A549 (cell line): Measurements from ENCODE around the gene PRKAG2. TPM values are rescaled to one million over a fixed set of nuclear protein-coding genes. Genes with fewer than 3 reads are reported as not detected.

Source experiments
- ATAC-seq, 2 experiments: fragments of 200-7000 bp in 1 of 2; fragments of >200 bp in 1 of 2; cut with Nextera tagmentation in 1 of 2; cut with Tn5 transposase in 1 of 2; 3 replicates each; pipeline versions ENCODE4 v1.8.0 to v1.9.1; 2018 to 2020; ENCODE audit warnings: mild to moderate bottlenecking in 1 of 2, moderate library complexity in 1 of 2
- CTCF ChIA-PET: fragments of 300-600 bp; sonication (Branson Sonifier 250); formaldehyde crosslinking; extraction: SDS; loops from one replicate; lab custom pipeline; 2021; ENCODE audit warnings: antibody characterized with exemption, inconsistent platforms; lab: Yijun Ruan, JAX
- POLR2A ChIA-PET: fragments of 350-600 bp; formaldehyde crosslinking; extraction: SDS; loops from one replicate; lab custom pipeline; 2021; ENCODE audit warnings: antibody characterized with exemption, inconsistent platforms; lab: Yijun Ruan, JAX
- DNase-seq, 2 experiments: peaks; one replicate each; pipeline versions ENCODE4 v3.0.0 to v3.0.0-alpha.2; 2011 to 2016; ENCODE audit warnings: low read depth in 1 of 2, low spot score in 1 of 2
- FAIRE-seq: peaks from 2 replicates; lab custom pipeline; 2011; peaks lifted over from hg19 to GRCh38; lab: Jason Lieb, UNC
- H3K27ac ChIP-seq, 2 experiments: fragments of >200 bp; sonication (Bioruptor Twin); formaldehyde crosslinking; 3 replicates each; pipeline ENCODE4 v1.5.1; 2016 to 2017
- H3K4me1 ChIP-seq: fragments of >200 bp; sonication (Bioruptor Twin); formaldehyde crosslinking; 3 replicates; pipeline ENCODE4 v1.6.1; 2016
- H3K4me2 ChIP-seq: fragments of >200 bp; sonication (Bioruptor Twin); formaldehyde crosslinking; 3 replicates; pipeline ENCODE4 v1.6.1; 2016
- H3K4me3 ChIP-seq: fragments of >200 bp; sonication (Bioruptor Twin); formaldehyde crosslinking; 3 replicates; pipeline ENCODE4 v1.5.1; 2016
- H3K9me3 ChIP-seq: fragments of >200 bp; sonication (Bioruptor Twin); formaldehyde crosslinking; 3 replicates; pipeline ENCODE4 v1.6.1; 2016
- ATOH8 ChIP-seq: fragments of 250-450 bp; sonication (Bioruptor Pico); IDR thresholded peaks from 2 replicates; pipeline ENCODE4 v1.5.0; 2020; ENCODE audit warnings: low read depth, mild to moderate bottlenecking, moderate library complexity
- CBX2 ChIP-seq: fragments of 200-600 bp; sonication (generic); IDR thresholded peaks from 2 replicates; pipeline ENCODE4 v1.6.1; 2016; ENCODE audit warnings: low read depth, mild to moderate bottlenecking, borderline replicate concordance
- EHF ChIP-seq: fragments of 250-450 bp; sonication (Bioruptor Pico); IDR thresholded peaks from 2 replicates; pipeline ENCODE4 v1.5.0; 2020; ENCODE audit warnings: mild to moderate bottlenecking
- ELK1 ChIP-seq: fragments of 150-350 bp; IDR thresholded peaks from 2 replicates; pipeline ENCODE4 v1.6.1; 2014; ENCODE audit warnings: low read depth, mild to moderate bottlenecking, low read length
- FOSL2 ChIP-seq, 2 experiments: fragments of 450-650 bp in 1 of 2; fragments of >200 bp in 1 of 2; sonication (Bioruptor Twin) in 1 of 2; formaldehyde crosslinking; IDR thresholded peaks; 2 replicates each; pipeline versions ENCODE4 v1.5.0 to v1.6.1; 2016 to 2020; ENCODE audit warnings: mild to moderate bottlenecking in 1 of 2, moderate library complexity in 1 of 2
- HDAC2 ChIP-seq: fragments of 200-600 bp; sonication (generic); IDR thresholded peaks from 2 replicates; pipeline ENCODE4 v1.6.1; 2016
- HES2 ChIP-seq: fragments of >200 bp; sonication (Bioruptor Twin); formaldehyde crosslinking; IDR thresholded peaks from 2 replicates; pipeline ENCODE4 v1.6.1; 2016
- HEYL ChIP-seq: fragments of 250-450 bp; sonication (Bioruptor Pico); IDR thresholded peaks from 2 replicates; pipeline ENCODE4 v1.8.0; 2021; ENCODE audit warnings: mild to moderate bottlenecking, moderate library complexity
- HOXB5 ChIP-seq: fragments of 250-450 bp; sonication (Bioruptor Pico); IDR thresholded peaks from 2 replicates; pipeline ENCODE4 v1.5.0; 2020; ENCODE audit warnings: mild to moderate bottlenecking, moderate library complexity
- JUNB ChIP-seq: fragments of >200 bp; sonication (Bioruptor Twin); formaldehyde crosslinking; IDR thresholded peaks from 2 replicates; pipeline ENCODE4 v1.6.1; 2016
- KDM1A ChIP-seq: fragments of 200-600 bp; sonication (generic); IDR thresholded peaks from 2 replicates; pipeline ENCODE4 v1.6.1; 2016; ENCODE audit warnings: low read depth, mild to moderate bottlenecking
- MAFK ChIP-seq: fragments of 450-650 bp; IDR thresholded peaks from 2 replicates; pipeline ENCODE4 v1.6.1; 2014; ENCODE audit not compliant: partially characterized antibody
- MYC ChIP-seq: IDR thresholded peaks from 2 replicates; pipeline ENCODE4 v1.6.1; 2012; ENCODE audit warnings: mild to moderate bottlenecking, inconsistent platforms, low read length, improper control_type of control experiment, borderline replicate concordance
- NPAS2 ChIP-seq: fragments of 250-450 bp; sonication (Bioruptor Pico); IDR thresholded peaks from 2 replicates; pipeline ENCODE4 v1.8.0; 2022; ENCODE audit warnings: mild to moderate bottlenecking, moderate library complexity, borderline replicate concordance
- PBX3 ChIP-seq: IDR thresholded peaks from 2 replicates; pipeline ENCODE4 v1.6.1; 2012
- RNF2 ChIP-seq: fragments of 200-600 bp; sonication (generic); IDR thresholded peaks from 2 replicates; pipeline ENCODE4 v1.6.1; 2016; ENCODE audit warnings: low read depth, mild to moderate bottlenecking, antibody characterized with exemption, moderate library complexity, borderline replicate concordance
- SMC3 ChIP-seq: fragments of >200 bp; sonication (Bioruptor Twin); formaldehyde crosslinking; IDR thresholded peaks from 3 replicates; pipeline ENCODE4 v1.6.1; 2018; ENCODE audit warnings: inconsistent platforms
- SREBF2 ChIP-seq: fragments of 450-650 bp; IDR thresholded peaks from 2 replicates; pipeline ENCODE4 v1.6.1; 2014; ENCODE audit warnings: mild to moderate bottlenecking, moderate library complexity
- USF2 ChIP-seq: fragments of 450-650 bp; IDR thresholded peaks from 2 replicates; pipeline ENCODE4 v1.6.1; 2014; ENCODE audit warnings: antibody characterized with exemption
- ZC3H11A ChIP-seq: fragments of 450-650 bp; IDR thresholded peaks from 2 replicates; pipeline ENCODE4 v1.6.1; 2014; ENCODE audit warnings: antibody characterized with exemption, mild to moderate bottlenecking
- WGBS: methylation state at CpG from one replicate; pipeline ENCODE4 v1.1.6; 2017; ENCODE audit errors: missing lambda C conversion rate; 5-methylcytosine and 5-hydroxymethylcytosine counted together
- polyA plus RNA-seq, 4 experiments: library from polyadenylated mRNA; depleted of rRNA in 3 of 4; stranded (reverse); fragments of >200 nt; fragmentation: RNase III in 1 of 4; extraction: RNeasy Plus Mini Kit Qiagen cat#74134 plus additional on column Dnase treatment in 1 of 4; gene quantifications; 2 replicates in 3 of 4; 3 replicates in 1 of 4; pipeline ENCODE4 v1.2.3, GENCODE V29; 2011 to 2017

Gene PRKAG2
- polyA plus RNA-seq, 2 of the 4 experiments (the other 2 are of a cell fraction) = 26.5 to 31.7 TPM

GRCh38 chr7:151901828-151902227, 24.9 kb upstream of the PRKAG2 start:
- DNase-seq (no peak), ATAC-seq (no peak), FAIRE-seq (no peak)
- Histone ChIP-seq H3K4me3 (no peak overlapping the region), H3K4me1 (no peaks in the 10 kb centered on the region), H3K27ac (no peak overlapping the region), H3K4me2 (no peak overlapping the region), H3K9me3 (peaks cover 7% of the 10 kb centered on the region; the same call in 2 of the 3 replicates)
- no peak for TF ChIP-seq SMC3
- TF ChIP-seq EHF (CRISPR knock-in tag) = no peak
- TF ChIP-seq HES2 = no peak
- no peak for TF ChIP-seq HDAC2
- ChIA-PET CTCF (interaction anchor here (1.4 to 2.0 kb wide), 2 partner anchors 31 to 120 kb away, joined by 4 to 6 read pairs; no protein-coding TSS in a partner anchor), POLR2A (no interaction called here)
- WGBS = 69% methylated on average over 5 of the region's 5 CpGs

GRCh38 chr7:151900986-151901621, 24.2 kb upstream of the PRKAG2 start:
- ChIA-PET CTCF (interaction anchor here (0.9 to 2.0 kb wide), 4 partner anchors 18 to 119 kb away, joined by 3 to 6 read pairs (median 4); partner anchors contain the start of gene PRKAG2), POLR2A (interaction anchor here (0.6 kb wide), 1 partner anchor 21 kb away, joined by 3 read pairs; no protein-coding TSS in a partner anchor)
- 69% methylated on average over 17 of the region's 17 CpGs for WGBS
- no peak for TF ChIP-seq PBX3
- TF ChIP-seq ZC3H11A = no peak
- TF ChIP-seq USF2 = no peak
- TF ChIP-seq ELK1 = no peak
- no peak for TF ChIP-seq HES2
- Histone ChIP-seq H3K27ac (no peak overlapping the region), H3K4me1 (peaks cover 3% of the 10 kb centered on the region; the same call in 2 of the 3 replicates), H3K9me3 (no peaks in the 10 kb centered on the region; the same call in 2 of the 3 replicates), H3K4me3 (no peak overlapping the region), H3K4me2 (no peak overlapping the region)
- ATAC-seq = no peak
- no peak for FAIRE-seq
- DNase-seq = no peak

- CTCF ChIA-PET = interaction anchor here (0.9 to 2.0 kb wide), 4 partner anchors 17 to 119 kb away, joined by 3 to 6 read pairs (median 4); partner anchors contain the start of gene PRKAG2
- ATAC-seq = no peak
Measured at GRCh38 chr7:151900591-151900985, 23.7 kb upstream of the PRKAG2 start.

More at GRCh38 chr7:151900591-151900985, 23.7 kb upstream of the PRKAG2 start:
- H3K9me3 ChIP-seq = no peaks in the 10 kb centered on the region
- H3K4me2 ChIP-seq = no peak overlapping the region
- no peak for FAIRE-seq
- peaks cover 5% of the 10 kb centered on the region; the same call in 2 of the 3 replicates for H3K4me1 ChIP-seq
- POLR2A ChIA-PET = interaction anchor here (0.6 kb wide), 1 partner anchor 20 kb away, joined by 3 read pairs; no protein-coding TSS in a partner anchor
- TF ChIP-seq HEYL (CRISPR knock-in tag) (no peak), KDM1A (no peak), MAFK (no peak), HDAC2 (no peak), ATOH8 (CRISPR knock-in tag) (no peak), RNF2 (no peak), NPAS2 (CRISPR knock-in tag) (no peak), CBX2 (no peak), JUNB (no peak), HOXB5 (no peak), MYC (no peak), FOSL2 (IDR thresholded peaks at IDR 0.05) (no peak), FOSL2 (CRISPR knock-in tag; IDR thresholded peaks at IDR 0.05) (no peak), USF2 (no peak), SREBF2 (no peak)
- TF ChIP-seq, all 56 proteins: peak for 0
- Histone ChIP-seq H3K4me3 (no peak overlapping the region), H3K27ac (no peak overlapping the region)
- no peak for DNase-seq
- WGBS = 40% methylated on average over 5 of the region's 5 CpGs
